ENCODE data around the gene GPSM1. TPM values are rescaled to one million over a fixed set of nuclear protein-coding genes. Genes with fewer than 3 reads are reported as not detected.

Gene GPSM1
- total and polyA plus RNA-seq, 2 donors (not counting 1 experiment from before 2014, with no cell fraction given): 2.4 to 6.3 TPM

- 96% methylated on average over 10 of the region's 11 CpGs for WGBS (ENCODE audit: insufficient coverage)
- no peaks in the 10 kb centered on the region for H3K79me2 ChIP-seq (ENCODE audit: control insufficient read depth, insufficient read depth, low read length)
- no peak for TF ChIP-seq CTCF (IDR thresholded peaks at IDR 0.05)
- no peak for TF ChIP-seq EZH2 (IDR thresholded peaks at IDR 0.05; ENCODE audit: borderline replicate concordance, insufficient read depth, low read depth, low read length, poor library complexity, severe bottlenecking)
- Mint-ChIP-seq H3K4me1 (no peaks in the 10 kb centered on the region), H3K27me3 (no peaks in the 10 kb centered on the region), H3K4me3 (no peak overlapping the region), H3K9me3 (ENCODE audit: insufficient read depth) (no peaks in the 10 kb centered on the region), H3K27ac (no peak overlapping the region)
- ATAC-seq (ENCODE audit: low read depth) (no peak), DNase-seq (no peak)
- H3K27me3 ChIP-seq (replicated peaks in 1 of 4; ENCODE audit: control extremely low read depth in 1 of 4, control insufficient read depth in 3 of 4, insufficient read depth in 4 of 4, low read length in 3 of 4): no peaks in the 10 kb centered on the region
- H3K27ac ChIP-seq (ENCODE audit: low read length in 2 of 2): no peak overlapping the region
- H3K36me3 ChIP-seq (replicated peaks in 1 of 2; ENCODE audit: control extremely low read depth in 1 of 2, control insufficient read depth in 1 of 2, extremely low read depth in 1 of 2, insufficient read depth in 2 of 2, low read length in 1 of 2): peaks cover 0 to 17% of the 10 kb centered on the region in 2 experiments
- no peaks in the 10 kb centered on the region for H3K4me1 ChIP-seq (ENCODE audit: control insufficient read depth in 2 of 2, insufficient read depth in 2 of 2, low read length in 2 of 2)
- no peak overlapping the region for H2AFZ ChIP-seq (ENCODE audit: insufficient read depth, low read depth, low read length, poor library complexity, severe bottlenecking)
- no peak overlapping the region for H3K4me3 ChIP-seq (ENCODE audit: control extremely low read depth in 1 of 5, extremely low read depth in 1 of 5, insufficient read depth in 1 of 5, low read depth in 2 of 5, low read length in 4 of 5)
- intact Hi-C loops (cut with micrococcal nuclease): no loop called here
- H3K9ac ChIP-seq (ENCODE audit: low read length): no peak overlapping the region
- POLR2A ChIA-PET: no interaction called here
- no peaks in the 10 kb centered on the region for H4K20me1 ChIP-seq (ENCODE audit: control insufficient read depth, insufficient read depth, low read length, poor library complexity, severe bottlenecking)
- CTCF ChIA-PET: no interaction called here
- H3K9me3 ChIP-seq (ENCODE audit: control extremely low read depth in 1 of 3, control insufficient read depth in 2 of 3, insufficient read depth in 1 of 3, low read length in 2 of 3): no peaks in the 10 kb centered on the region
- no peak overlapping the region for H3K4me2 ChIP-seq (replicated peaks; ENCODE audit: low read depth, low read length, poor library complexity, severe bottlenecking)
These were observed 52.1 kb downstream of the GPSM1 start for GRCh38 chr9:136379401-136379800.

- Mint-ChIP-seq H3K27ac (no peak overlapping the region), H3K4me1 (no peaks in the 10 kb centered on the region), H3K4me3 (no peak overlapping the region), H3K27me3 (no peaks in the 10 kb centered on the region), H3K9me3 (ENCODE audit: insufficient read depth) (no peaks in the 10 kb centered on the region)
- Histone ChIP-seq H3K27me3 (replicated peaks in 1 of 4; ENCODE audit: control extremely low read depth in 1 of 4, control insufficient read depth in 3 of 4, insufficient read depth in 4 of 4, low read length in 3 of 4) (no peaks in the 10 kb centered on the region), H3K4me3 (ENCODE audit: control extremely low read depth in 1 of 5, extremely low read depth in 1 of 5, insufficient read depth in 1 of 5, low read depth in 2 of 5, low read length in 4 of 5) (no peak overlapping the region), H3K27ac (ENCODE audit: low read length in 2 of 2) (no peak overlapping the region), H3K9me3 (ENCODE audit: control extremely low read depth in 1 of 3, control insufficient read depth in 2 of 3, insufficient read depth in 1 of 3, low read length in 2 of 3) (no peaks in the 10 kb centered on the region), H3K9ac (ENCODE audit: low read length) (no peak overlapping the region), H3K36me3 (replicated peaks in 1 of 2; ENCODE audit: control extremely low read depth in 1 of 2, control insufficient read depth in 1 of 2, extremely low read depth in 1 of 2, insufficient read depth in 2 of 2, low read length in 1 of 2) (peaks cover 0 to 17% of the 10 kb centered on the region in 2 experiments), H4K20me1 (ENCODE audit: control insufficient read depth, insufficient read depth, low read length, poor library complexity, severe bottlenecking) (no peaks in the 10 kb centered on the region), H3K4me1 (ENCODE audit: control insufficient read depth in 2 of 2, insufficient read depth in 2 of 2, low read length in 2 of 2) (no peaks in the 10 kb centered on the region), H3K79me2 (ENCODE audit: control insufficient read depth, insufficient read depth, low read length) (no peaks in the 10 kb centered on the region), H3K4me2 (replicated peaks; ENCODE audit: low read depth, low read length, poor library complexity, severe bottlenecking) (no peak overlapping the region), H2AFZ (ENCODE audit: insufficient read depth, low read depth, low read length, poor library complexity, severe bottlenecking) (no peak overlapping the region)
- POLR2A ChIA-PET: no interaction called here
- CTCF ChIA-PET: no interaction called here
- intact Hi-C loops (cut with micrococcal nuclease): no loop called here
- DNase-seq (no peak), ATAC-seq (ENCODE audit: low read depth) (no peak)
- TF ChIP-seq EZH2 (IDR thresholded peaks at IDR 0.05; ENCODE audit: borderline replicate concordance, insufficient read depth, low read depth, low read length, poor library complexity, severe bottlenecking) (no peak), CTCF (IDR thresholded peaks at IDR 0.05) (no peak)
- WGBS (ENCODE audit: insufficient coverage): 90% methylated on average over 8 of the region's 11 CpGs
These were observed 52.6 kb downstream of the GPSM1 start for GRCh38 chr9:136379891-136380290.

Measured in B cell (primary cell).